ENCODE measurements around the gene PON2. TPM values are rescaled to one million over a fixed set of nuclear protein-coding genes. Genes with fewer than 3 reads are reported as not detected.

Gene PON2
- total and polyA plus RNA-seq, 2 donors (not counting 1 experiment from before 2014, with no cell fraction given) = 7.5 to 8.3 TPM

DNA sequence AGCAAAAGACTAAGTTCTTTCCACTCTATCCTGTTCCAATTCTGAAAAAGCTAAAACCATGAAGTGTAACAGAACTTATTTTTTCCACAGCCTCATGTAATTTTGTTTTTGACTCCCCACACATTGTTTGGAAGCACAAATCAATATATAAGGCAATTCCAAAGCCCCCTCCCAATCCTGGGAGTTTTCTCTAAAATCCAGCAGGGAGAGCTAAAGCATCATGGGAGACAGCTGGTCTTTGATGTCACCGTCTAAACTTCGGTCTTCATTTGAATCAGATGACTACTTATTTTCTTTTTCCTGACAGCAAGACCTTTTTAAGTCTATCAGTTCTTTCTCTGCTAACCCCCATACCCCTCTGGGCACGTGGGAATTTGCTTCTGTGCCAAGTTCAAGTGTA, 77.2 kb downstream of the PON2 start:
- H3K27me3 ChIP-seq (replicated peaks in 1 of 4; ENCODE audit: control extremely low read depth in 1 of 4, control insufficient read depth in 3 of 4, insufficient read depth in 4 of 4, low read length in 3 of 4) = no peaks in the 10 kb centered on the region
- no peak overlapping the region for H3K27ac Mint-ChIP-seq
- no peaks in the 10 kb centered on the region for H3K4me1 Mint-ChIP-seq
- H3K4me3 Mint-ChIP-seq = no peak overlapping the region
- ChIA-PET POLR2A (no interaction called here), CTCF (no interaction called here)
- no peak overlapping the region for H2AFZ ChIP-seq (ENCODE audit: insufficient read depth, low read depth, low read length, poor library complexity, severe bottlenecking)
- no peak overlapping the region for H3K9ac ChIP-seq (ENCODE audit: low read length)
- no peak for DNase-seq
- no peaks in the 10 kb centered on the region for H3K4me1 ChIP-seq (ENCODE audit: control insufficient read depth in 2 of 2, insufficient read depth in 2 of 2, low read length in 2 of 2)
- peaks cover 15% of the 10 kb centered on the region for H3K27me3 Mint-ChIP-seq
- WGBS (ENCODE audit: insufficient coverage) = 80% methylated on average over 3 of the region's 3 CpGs
- no peaks in the 10 kb centered on the region for H3K36me3 ChIP-seq (replicated peaks in 1 of 2; ENCODE audit: control extremely low read depth in 1 of 2, control insufficient read depth in 1 of 2, extremely low read depth in 1 of 2, insufficient read depth in 2 of 2, low read length in 1 of 2)
- H3K4me2 ChIP-seq (replicated peaks; ENCODE audit: low read depth, low read length, poor library complexity, severe bottlenecking) = no peak overlapping the region
- no peaks in the 10 kb centered on the region for H3K79me2 ChIP-seq (ENCODE audit: control insufficient read depth, insufficient read depth, low read length)
- H3K9me3 Mint-ChIP-seq (ENCODE audit: insufficient read depth) = no peaks in the 10 kb centered on the region
- no peak overlapping the region for H3K27ac ChIP-seq (ENCODE audit: low read length in 2 of 2)
- no peak for TF ChIP-seq EZH2 (IDR thresholded peaks at IDR 0.05; ENCODE audit: borderline replicate concordance, insufficient read depth, low read depth, low read length, poor library complexity, severe bottlenecking)
- TF ChIP-seq, protein P1, sequence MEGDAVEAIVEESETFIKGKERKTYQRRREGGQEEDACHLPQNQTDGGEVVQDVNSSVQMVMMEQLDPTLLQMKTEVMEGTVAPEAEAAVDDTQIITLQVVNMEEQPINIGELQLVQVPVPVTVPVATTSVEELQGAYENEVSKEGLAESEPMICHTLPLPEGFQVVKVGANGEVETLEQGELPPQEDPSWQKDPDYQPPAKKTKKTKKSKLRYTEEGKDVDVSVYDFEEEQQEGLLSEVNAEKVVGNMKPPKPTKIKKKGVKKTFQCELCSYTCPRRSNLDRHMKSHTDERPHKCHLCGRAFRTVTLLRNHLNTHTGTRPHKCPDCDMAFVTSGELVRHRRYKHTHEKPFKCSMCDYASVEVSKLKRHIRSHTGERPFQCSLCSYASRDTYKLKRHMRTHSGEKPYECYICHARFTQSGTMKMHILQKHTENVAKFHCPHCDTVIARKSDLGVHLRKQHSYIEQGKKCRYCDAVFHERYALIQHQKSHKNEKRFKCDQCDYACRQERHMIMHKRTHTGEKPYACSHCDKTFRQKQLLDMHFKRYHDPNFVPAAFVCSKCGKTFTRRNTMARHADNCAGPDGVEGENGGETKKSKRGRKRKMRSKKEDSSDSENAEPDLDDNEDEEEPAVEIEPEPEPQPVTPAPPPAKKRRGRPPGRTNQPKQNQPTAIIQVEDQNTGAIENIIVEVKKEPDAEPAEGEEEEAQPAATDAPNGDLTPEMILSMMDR (IDR thresholded peaks at IDR 0.05) = no peak
- H3K4me3 ChIP-seq (ENCODE audit: control extremely low read depth in 1 of 5, extremely low read depth in 1 of 5, insufficient read depth in 1 of 5, low read depth in 2 of 5, low read length in 4 of 5) = no peak overlapping the region
- ATAC-seq (ENCODE audit: low read depth) = no peak
- H4K20me1 ChIP-seq (ENCODE audit: control insufficient read depth, insufficient read depth, low read length, poor library complexity, severe bottlenecking) = no peaks in the 10 kb centered on the region
- peaks cover 0 to 5% (median 4%) of the 10 kb centered on the region in 3 donors for H3K9me3 ChIP-seq (ENCODE audit: control extremely low read depth in 1 of 3, control insufficient read depth in 2 of 3, insufficient read depth in 1 of 3, low read length in 2 of 3)
- intact Hi-C loops (cut with micrococcal nuclease) = no loop called here

Other genes starting within 250 kb of the PON2 start
- gene PON1, start 110.5 kb downstream of the PON2 start, total RNA-seq = not detected in 2 replicates
- gene PON1, start 110.5 kb downstream of the PON2 start, polyA plus RNA-seq = not detected in 2 replicates
- not detected in 2 replicates for gene PON3, start 38.7 kb downstream of the PON2 start, total RNA-seq
- gene PON3, start 38.7 kb downstream of the PON2 start, polyA plus RNA-seq = not detected in 2 replicates
- not detected in 2 replicates for gene ASB4, start 50.9 kb upstream of the PON2 start, total RNA-seq
- gene ASB4, start 50.9 kb upstream of the PON2 start, polyA plus RNA-seq = not detected in 2 replicates
- 6.8 and 7.1 TPM in 2 replicates for gene PDK4, start 161.5 kb upstream of the PON2 start, total RNA-seq
- gene PDK4, start 161.5 kb upstream of the PON2 start, polyA plus RNA-seq = 0.29 and 0.54 TPM in 2 replicates